Measurements from ENCODE around the gene PDPK1.

DNA sequence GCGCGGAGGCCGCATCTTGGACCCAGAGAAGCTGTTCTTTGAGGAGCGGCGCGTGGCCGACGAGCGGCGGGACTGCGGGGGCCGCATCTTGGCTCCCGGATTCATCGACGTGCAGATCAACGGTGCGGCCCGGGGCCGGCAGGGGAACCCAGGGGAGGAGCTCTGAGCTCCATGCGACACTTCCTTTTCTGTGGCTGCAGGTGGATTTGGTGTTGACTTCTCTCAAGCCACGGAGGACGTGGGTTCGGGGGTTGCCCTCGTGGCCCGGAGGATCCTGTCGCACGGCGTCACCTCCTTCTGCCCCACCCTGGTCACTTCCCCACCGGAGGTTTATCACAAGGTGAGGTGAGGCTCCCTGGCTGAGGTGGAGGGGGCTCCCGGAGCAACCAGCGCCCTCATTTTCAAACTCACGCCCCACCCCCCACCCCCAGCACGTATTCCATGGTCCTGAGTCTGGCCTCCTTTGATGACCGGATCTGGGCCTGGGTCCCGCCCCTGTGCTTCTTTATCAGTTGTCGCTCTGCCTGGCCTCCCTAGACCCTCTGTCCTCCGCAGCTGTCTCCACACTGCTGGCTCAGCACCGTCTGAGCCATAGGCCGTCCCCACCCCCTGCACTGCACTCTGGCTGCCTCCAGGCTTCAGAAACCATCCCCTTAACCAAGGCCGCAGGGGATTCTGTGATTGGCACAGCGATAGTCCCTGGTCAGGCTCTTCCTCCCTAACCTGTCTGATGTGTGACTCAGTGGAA lies 16.9 kb upstream of the PDPK1 start:
- TF ChIP-seq, protein P1, sequence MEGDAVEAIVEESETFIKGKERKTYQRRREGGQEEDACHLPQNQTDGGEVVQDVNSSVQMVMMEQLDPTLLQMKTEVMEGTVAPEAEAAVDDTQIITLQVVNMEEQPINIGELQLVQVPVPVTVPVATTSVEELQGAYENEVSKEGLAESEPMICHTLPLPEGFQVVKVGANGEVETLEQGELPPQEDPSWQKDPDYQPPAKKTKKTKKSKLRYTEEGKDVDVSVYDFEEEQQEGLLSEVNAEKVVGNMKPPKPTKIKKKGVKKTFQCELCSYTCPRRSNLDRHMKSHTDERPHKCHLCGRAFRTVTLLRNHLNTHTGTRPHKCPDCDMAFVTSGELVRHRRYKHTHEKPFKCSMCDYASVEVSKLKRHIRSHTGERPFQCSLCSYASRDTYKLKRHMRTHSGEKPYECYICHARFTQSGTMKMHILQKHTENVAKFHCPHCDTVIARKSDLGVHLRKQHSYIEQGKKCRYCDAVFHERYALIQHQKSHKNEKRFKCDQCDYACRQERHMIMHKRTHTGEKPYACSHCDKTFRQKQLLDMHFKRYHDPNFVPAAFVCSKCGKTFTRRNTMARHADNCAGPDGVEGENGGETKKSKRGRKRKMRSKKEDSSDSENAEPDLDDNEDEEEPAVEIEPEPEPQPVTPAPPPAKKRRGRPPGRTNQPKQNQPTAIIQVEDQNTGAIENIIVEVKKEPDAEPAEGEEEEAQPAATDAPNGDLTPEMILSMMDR (IDR thresholded peaks at IDR 0.05; ENCODE audit: low read depth, low read length), result no peak
- TF ChIP-seq EZH2phosphoT487 (IDR thresholded peaks at IDR 0.05; ENCODE audit: low read depth), result no peak

Measured in OCI-LY3 (cell line).